ENCODE measurements around the gene KCNH2.

DNA sequence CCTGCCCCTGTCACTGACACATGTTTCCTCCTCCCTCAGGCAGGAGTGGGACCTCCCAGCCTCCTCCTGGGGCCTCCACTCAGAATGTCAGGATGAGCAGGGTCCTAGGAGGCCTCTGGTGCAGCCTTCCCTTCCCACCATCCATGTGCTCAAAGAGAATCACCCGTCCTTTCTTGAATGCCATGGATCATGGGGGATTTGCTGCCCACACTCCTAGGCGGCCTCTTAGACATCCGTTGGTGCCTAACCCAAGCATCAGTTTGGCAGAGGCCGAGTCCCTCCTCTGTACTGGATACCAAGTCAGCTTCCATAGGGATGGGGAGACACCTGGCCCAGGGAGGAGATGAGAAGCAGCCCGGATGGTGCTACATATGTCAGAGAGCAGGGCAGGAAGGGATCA, 19.7 kb upstream of the KCNH2 start:
- TF ChIP-seq EZH2phosphoT487 (IDR thresholded peaks at IDR 0.05; ENCODE audit: unreplicated experiment) (no peak), EZH2 (IDR thresholded peaks at IDR 0.05; ENCODE audit: low read depth, unreplicated experiment) (no peak), ZNF331 (CRISPR knock-in tag; IDR thresholded peaks at IDR 0.05; ENCODE audit: low read depth) (no peak), JUNB (IDR thresholded peaks at IDR 0.05; ENCODE audit: unreplicated experiment) (no peak)
- TF ChIP-seq, protein P1, sequence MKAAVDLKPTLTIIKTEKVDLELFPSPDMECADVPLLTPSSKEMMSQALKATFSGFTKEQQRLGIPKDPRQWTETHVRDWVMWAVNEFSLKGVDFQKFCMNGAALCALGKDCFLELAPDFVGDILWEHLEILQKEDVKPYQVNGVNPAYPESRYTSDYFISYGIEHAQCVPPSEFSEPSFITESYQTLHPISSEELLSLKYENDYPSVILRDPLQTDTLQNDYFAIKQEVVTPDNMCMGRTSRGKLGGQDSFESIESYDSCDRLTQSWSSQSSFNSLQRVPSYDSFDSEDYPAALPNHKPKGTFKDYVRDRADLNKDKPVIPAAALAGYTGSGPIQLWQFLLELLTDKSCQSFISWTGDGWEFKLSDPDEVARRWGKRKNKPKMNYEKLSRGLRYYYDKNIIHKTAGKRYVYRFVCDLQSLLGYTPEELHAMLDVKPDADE (IDR thresholded peaks at IDR 0.05): no peak
- TF ChIP-seq, protein P2, sequence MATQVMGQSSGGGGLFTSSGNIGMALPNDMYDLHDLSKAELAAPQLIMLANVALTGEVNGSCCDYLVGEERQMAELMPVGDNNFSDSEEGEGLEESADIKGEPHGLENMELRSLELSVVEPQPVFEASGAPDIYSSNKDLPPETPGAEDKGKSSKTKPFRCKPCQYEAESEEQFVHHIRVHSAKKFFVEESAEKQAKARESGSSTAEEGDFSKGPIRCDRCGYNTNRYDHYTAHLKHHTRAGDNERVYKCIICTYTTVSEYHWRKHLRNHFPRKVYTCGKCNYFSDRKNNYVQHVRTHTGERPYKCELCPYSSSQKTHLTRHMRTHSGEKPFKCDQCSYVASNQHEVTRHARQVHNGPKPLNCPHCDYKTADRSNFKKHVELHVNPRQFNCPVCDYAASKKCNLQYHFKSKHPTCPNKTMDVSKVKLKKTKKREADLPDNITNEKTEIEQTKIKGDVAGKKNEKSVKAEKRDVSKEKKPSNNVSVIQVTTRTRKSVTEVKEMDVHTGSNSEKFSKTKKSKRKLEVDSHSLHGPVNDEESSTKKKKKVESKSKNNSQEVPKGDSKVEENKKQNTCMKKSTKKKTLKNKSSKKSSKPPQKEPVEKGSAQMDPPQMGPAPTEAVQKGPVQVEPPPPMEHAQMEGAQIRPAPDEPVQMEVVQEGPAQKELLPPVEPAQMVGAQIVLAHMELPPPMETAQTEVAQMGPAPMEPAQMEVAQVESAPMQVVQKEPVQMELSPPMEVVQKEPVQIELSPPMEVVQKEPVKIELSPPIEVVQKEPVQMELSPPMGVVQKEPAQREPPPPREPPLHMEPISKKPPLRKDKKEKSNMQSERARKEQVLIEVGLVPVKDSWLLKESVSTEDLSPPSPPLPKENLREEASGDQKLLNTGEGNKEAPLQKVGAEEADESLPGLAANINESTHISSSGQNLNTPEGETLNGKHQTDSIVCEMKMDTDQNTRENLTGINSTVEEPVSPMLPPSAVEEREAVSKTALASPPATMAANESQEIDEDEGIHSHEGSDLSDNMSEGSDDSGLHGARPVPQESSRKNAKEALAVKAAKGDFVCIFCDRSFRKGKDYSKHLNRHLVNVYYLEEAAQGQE (IDR thresholded peaks at IDR 0.05; ENCODE audit: unreplicated experiment): no peak
- TF ChIP-seq, protein P3, sequence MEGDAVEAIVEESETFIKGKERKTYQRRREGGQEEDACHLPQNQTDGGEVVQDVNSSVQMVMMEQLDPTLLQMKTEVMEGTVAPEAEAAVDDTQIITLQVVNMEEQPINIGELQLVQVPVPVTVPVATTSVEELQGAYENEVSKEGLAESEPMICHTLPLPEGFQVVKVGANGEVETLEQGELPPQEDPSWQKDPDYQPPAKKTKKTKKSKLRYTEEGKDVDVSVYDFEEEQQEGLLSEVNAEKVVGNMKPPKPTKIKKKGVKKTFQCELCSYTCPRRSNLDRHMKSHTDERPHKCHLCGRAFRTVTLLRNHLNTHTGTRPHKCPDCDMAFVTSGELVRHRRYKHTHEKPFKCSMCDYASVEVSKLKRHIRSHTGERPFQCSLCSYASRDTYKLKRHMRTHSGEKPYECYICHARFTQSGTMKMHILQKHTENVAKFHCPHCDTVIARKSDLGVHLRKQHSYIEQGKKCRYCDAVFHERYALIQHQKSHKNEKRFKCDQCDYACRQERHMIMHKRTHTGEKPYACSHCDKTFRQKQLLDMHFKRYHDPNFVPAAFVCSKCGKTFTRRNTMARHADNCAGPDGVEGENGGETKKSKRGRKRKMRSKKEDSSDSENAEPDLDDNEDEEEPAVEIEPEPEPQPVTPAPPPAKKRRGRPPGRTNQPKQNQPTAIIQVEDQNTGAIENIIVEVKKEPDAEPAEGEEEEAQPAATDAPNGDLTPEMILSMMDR (conservative IDR thresholded peaks at IDR 0.05; ENCODE audit: low read depth in 2 of 2): no peak

Measured in GM23338 (cell line).